Effector CD4-positive, alpha-beta T cell (primary cell): ENCODE results near the gene ILKAP.
A peak's percentile ranks its signal among the peaks of the same experiment; 100 is the strongest.

ENCODE experiments used
- DNase-seq: peaks from one replicate; pipeline ENCODE4 v3.0.0-alpha.2; 2020
- total RNA-seq: gene quantifications from one replicate; lab custom pipeline; 2026; lab: John Stamatoyannopoulos, UW

ILKAP gene
- 59.1 reads per million, percentile 72 among the genes with 10 or more reads in this experiment for total RNA-seq

- peak; percentile 86 for DNase-seq
These were observed at the start of gene ILKAP for GRCh38 chr2:238203094-238203972. Gene ILKAP (minus strand): TSS chr2:238203695. CDS start chr2:238203553, 142 bp downstream.

- DNase-seq: no peak
These were observed 49.5 kb upstream of the ILKAP start for GRCh38 chr2:238252766-238253630.

GRCh38 chr2:238251986-238252385 is 48.5 kb upstream of the ILKAP start:
- no peak for DNase-seq

- no peak for DNase-seq
These were observed 47.8 kb upstream of the ILKAP start for GRCh38 chr2:238251331-238251730.

- DNase-seq: no peak
These were observed 47.4 kb upstream of the ILKAP start for GRCh38 chr2:238250896-238251295.

GRCh38 chr2:238247841-238248453 is 44.5 kb upstream of the ILKAP start:
- no peak for DNase-seq

- no peak for DNase-seq
These were observed 43.7 kb upstream of the ILKAP start for GRCh38 chr2:238247002-238247822.

- DNase-seq: no peak
These were observed 40.7 kb upstream of the ILKAP start for GRCh38 chr2:238244151-238244550.

GRCh38 chr2:238243496-238244076 is 40.1 kb upstream of the ILKAP start:
- no peak for DNase-seq

- DNase-seq: no peak
These were observed 39.4 kb upstream of the ILKAP start for GRCh38 chr2:238242731-238243495.

GRCh38 chr2:238241970-238242369 is 38.5 kb upstream of the ILKAP start:
- DNase-seq: no peak

GRCh38 chr2:238240757-238241711 is 37.5 kb upstream of the ILKAP start:
- DNase-seq: no peak

- DNase-seq: peak; percentile 68
These were observed 36.6 kb upstream of the ILKAP start, which contains the start of gene HES6 for GRCh38 chr2:238239863-238240756. Gene HES6 (minus strand): TSS chr2:238240038. CDS start chr2:238239905, 133 bp downstream.

GRCh38 chr2:238239543-238239862 is 36.0 kb upstream of the ILKAP start:
- DNase-seq: peak; percentile 31

GRCh38 chr2:238238766-238239542 is 35.5 kb upstream of the ILKAP start:
- DNase-seq: peak; percentile 42

- no peak for DNase-seq
These were observed 34.8 kb upstream of the ILKAP start for GRCh38 chr2:238238311-238238765.

GRCh38 chr2:238237431-238238135 is 34.1 kb upstream of the ILKAP start:
- no peak for DNase-seq
